Endodermal cell (in vitro differentiated cells): ENCODE measurements around the gene LY6G6D. TPM values are rescaled to one million over a fixed set of nuclear protein-coding genes. Genes with fewer than 3 reads are reported as not detected.
A peak's percentile ranks its signal among the peaks of the same experiment; 100 is the strongest.

ENCODE experiments used
- DNase-seq: peaks from one replicate; pipeline ENCODE4 v3.0.0-alpha.2; 2017
- H3K27ac ChIP-seq: 2 replicates; pipeline ENCODE4 v1.5.1; 2013; ENCODE audit warnings: mild to moderate bottlenecking, low read depth, low read length, moderate library complexity
- H3K27me3 ChIP-seq: 2 replicates; pipeline ENCODE4 v1.6.1; 2013; ENCODE audit warnings: mild to moderate bottlenecking, low read length, moderate library complexity; ENCODE audit not compliant: insufficient read depth, control insufficient read depth, poor library complexity, severe bottlenecking
- H3K36me3 ChIP-seq: 2 replicates; pipeline ENCODE4 v1.7.0; 2013; ENCODE audit warnings: mild to moderate bottlenecking, low read length, moderate library complexity; ENCODE audit not compliant: control insufficient read depth, insufficient read depth
- H3K4me1 ChIP-seq: one replicate; pipeline ENCODE4 v1.7.0; 2013; ENCODE audit warnings: low read length; ENCODE audit not compliant: control insufficient read depth, insufficient read depth
- H3K4me3 ChIP-seq: 2 replicates; pipeline ENCODE4 v1.5.1; 2013; ENCODE audit warnings: mild to moderate bottlenecking, low read length, moderate library complexity
- H3K9ac ChIP-seq: 2 replicates; pipeline ENCODE4 v1.6.1; 2013; ENCODE audit warnings: mild to moderate bottlenecking, low read length, moderate library complexity; ENCODE audit not compliant: poor library complexity, severe bottlenecking; ENCODE audit errors: extremely low read depth
- H3K9me3 ChIP-seq: 2 replicates; pipeline ENCODE4 v1.6.1; 2013; ENCODE audit warnings: mild to moderate bottlenecking, low read length, moderate library complexity; ENCODE audit not compliant: control insufficient read depth
- H3K27ac Mint-ChIP-seq: 2 replicates; pipeline ENCODE4 v1.8.0; 2020; ENCODE audit warnings: mixed read lengths
- H3K27me3 Mint-ChIP-seq: 2 replicates; pipeline ENCODE4 v1.8.0; 2021; ENCODE audit warnings: mild to moderate bottlenecking, mixed read lengths; ENCODE audit not compliant: insufficient read depth
- H3K36me3 Mint-ChIP-seq: 2 replicates; pipeline ENCODE4 v1.8.0; 2020; ENCODE audit warnings: low read depth, mixed read lengths
- H3K4me1 Mint-ChIP-seq: 2 replicates; pipeline ENCODE4 v1.8.0; 2020; ENCODE audit warnings: mixed read lengths
- H3K4me3 Mint-ChIP-seq: 2 replicates; pipeline ENCODE4 v1.8.0; 2020; ENCODE audit warnings: mild to moderate bottlenecking, moderate library complexity, mixed read lengths
- H3K9me3 Mint-ChIP-seq: 2 replicates; pipeline ENCODE4 v1.8.0; 2020; ENCODE audit warnings: mild to moderate bottlenecking, mixed read lengths
- CTCF ChIP-seq: fragments of 200-600 bp; sonication (generic); conservative IDR thresholded peaks from 2 replicates; pipeline ENCODE4 v1.5.0; 2021; ENCODE audit warnings: antibody characterized with exemption, mild to moderate bottlenecking
- WGBS, 2 experiments: methylation state at CpG; one replicate each; pipeline versions ENCODE4 v1.1.5 to v1.1.7; 2013; ENCODE audit warnings: missing lambda C conversion rate in 2 of 2, mixed read lengths in 1 of 2; ENCODE audit not compliant: insufficient coverage in 1 of 2, insufficient read length in 1 of 2; 5-methylcytosine and 5-hydroxymethylcytosine counted together
- total RNA-seq, 2 donors: library from RNA; stranded (reverse); fragmentation: NEBNext Ultra II Directional in 1 of 2; extraction: Animal tissue kit (Norgen Biotek cat#: 25700) in 1 of 2; gene quantifications; 2 replicates in 1 of 2; 3 replicates in 1 of 2; pipeline ENCODE4 v1.2.1, GENCODE V29; 2021

Gene LY6G6D
- total RNA-seq, 2 donors from 2014 or later = not detected

GRCh38 chr6:31687321-31687720, 27.8 kb upstream of the LY6G6D start:
- Histone ChIP-seq H3K9ac (no peak overlapping the region), H3K27ac (no peak overlapping the region), H3K4me3 (no peak overlapping the region), H3K9me3 (no peaks in the 10 kb centered on the region), H3K27me3 (no peaks in the 10 kb centered on the region), H3K36me3 (peaks cover 60% of the 10 kb centered on the region), H3K4me1 (peaks cover 13% of the 10 kb centered on the region)
- DNase-seq = no peak
- WGBS, 2 experiments = 83 to 91% methylated on average over 1 to 8 of the region's 8 CpGs
- H3K36me3 Mint-ChIP-seq = peaks cover 55% of the 10 kb centered on the region
- no peak overlapping the region for H3K4me3 Mint-ChIP-seq
- no peak overlapping the region for H3K27ac Mint-ChIP-seq
- peaks cover 2% of the 10 kb centered on the region for H3K27me3 Mint-ChIP-seq
- TF ChIP-seq CTCF = no peak
- H3K4me1 Mint-ChIP-seq = peaks cover 22% of the 10 kb centered on the region
- H3K9me3 Mint-ChIP-seq = no peaks in the 10 kb centered on the region

- no peak overlapping the region for H3K4me3 ChIP-seq
- no peaks in the 10 kb centered on the region for H3K27me3 ChIP-seq
- Mint-ChIP-seq H3K4me3 (no peak overlapping the region), H3K36me3 (peaks cover 61% of the 10 kb centered on the region), H3K9me3 (no peaks in the 10 kb centered on the region), H3K27ac (peak overlapping the region; percentile 74), H3K4me1 (peaks cover 21% of the 10 kb centered on the region), H3K27me3 (no peaks in the 10 kb centered on the region)
- 84 to 95% methylated on average over 6 to 14 of the region's 14 CpGs for WGBS, 2 experiments
- peaks cover 13% of the 10 kb centered on the region for H3K4me1 ChIP-seq
- no peaks in the 10 kb centered on the region for H3K9me3 ChIP-seq
- peaks cover 68% of the 10 kb centered on the region for H3K36me3 ChIP-seq
- TF ChIP-seq CTCF = no peak
- DNase-seq = peak; percentile 59
- no peak overlapping the region for H3K9ac ChIP-seq
- H3K27ac ChIP-seq = no peak overlapping the region
These were observed 27.1 kb upstream of the LY6G6D start for GRCh38 chr6:31687860-31688693.

GRCh38 chr6:31689249-31690110, 25.7 kb upstream of the LY6G6D start:
- no peak overlapping the region for H3K4me3 ChIP-seq
- peak; percentile 84 for DNase-seq
- Mint-ChIP-seq H3K27ac (peak overlapping the region; percentile 83), H3K27me3 (no peaks in the 10 kb centered on the region), H3K4me3 (no peak overlapping the region), H3K4me1 (peaks cover 15% of the 10 kb centered on the region), H3K36me3 (peaks cover 68% of the 10 kb centered on the region), H3K9me3 (no peaks in the 10 kb centered on the region)
- H3K9me3 ChIP-seq = no peaks in the 10 kb centered on the region
- no peak overlapping the region for H3K9ac ChIP-seq
- peak; percentile 73 for TF ChIP-seq CTCF
- H3K27me3 ChIP-seq = no peaks in the 10 kb centered on the region
- 80 to 85% methylated on average over 5 to 10 of the region's 11 CpGs for WGBS, 2 experiments
- peaks cover 13% of the 10 kb centered on the region for H3K4me1 ChIP-seq
- no peak overlapping the region for H3K27ac ChIP-seq
- H3K36me3 ChIP-seq = peaks cover 72% of the 10 kb centered on the region
